HEK293T (cell line): ENCODE data around the gene JPT2.
"Not testable (repeated sequence)": the region's sequence is repeated elsewhere in the genome, so short reads cannot be mapped to it uniquely, and the experiment has no call there.

Experiments used
- CTCF ChIA-PET: fragments of 350-600 bp; formaldehyde crosslinking; extraction: SDS; loops from one replicate; lab custom pipeline; 2021; ENCODE audit warnings: antibody characterized with exemption, inconsistent platforms; lab: Yijun Ruan, JAX
- POLR2A ChIA-PET: fragments of 350-600 bp; formaldehyde crosslinking; extraction: SDS; loops from one replicate; lab custom pipeline; 2020; ENCODE audit warnings: antibody characterized with exemption, inconsistent platforms; lab: Yijun Ruan, JAX
- DNase-seq: peaks from one replicate; pipeline ENCODE4 v3.0.0; 2012; ENCODE audit warnings: mixed read lengths; ENCODE audit errors: extremely low spot score
- ARNT ChIP-seq: fragments of 450-650 bp; IDR thresholded peaks from 2 replicates; pipeline ENCODE4 v1.6.1; 2017; ENCODE audit warnings: mild to moderate bottlenecking
- BHLHE40 ChIP-seq: fragments of 450-650 bp; IDR thresholded peaks from 2 replicates; pipeline ENCODE4 v1.6.1; 2016; ENCODE audit warnings: mild to moderate bottlenecking, moderate library complexity, borderline replicate concordance
- CTBP1 ChIP-seq: fragments of 450-650 bp; IDR thresholded peaks from 2 replicates; pipeline ENCODE4 v1.6.1; 2016; ENCODE audit warnings: borderline replicate concordance
- ELF4 ChIP-seq: fragments of 450-650 bp; IDR thresholded peaks from 2 replicates; pipeline ENCODE4 v1.6.1; 2017; ENCODE audit warnings: antibody characterized with exemption
- FOXA1 ChIP-seq: fragments of 450-650 bp; IDR thresholded peaks from 2 replicates; pipeline ENCODE4 v1.6.1; 2016; ENCODE audit warnings: mild to moderate bottlenecking
- FOXK2 ChIP-seq: fragments of 450-650 bp; IDR thresholded peaks from 2 replicates; pipeline ENCODE4 v1.6.1; 2016; ENCODE audit warnings: mild to moderate bottlenecking
- FOXM1 ChIP-seq: fragments of 450-650 bp; IDR thresholded peaks from 2 replicates; pipeline ENCODE4 v1.6.1; 2017; ENCODE audit warnings: mild to moderate bottlenecking, borderline replicate concordance
- HDGF ChIP-seq: fragments of 450-650 bp; IDR thresholded peaks from 2 replicates; pipeline ENCODE4 v1.6.1; 2017; ENCODE audit warnings: antibody characterized with exemption, borderline replicate concordance
- L3MBTL2 ChIP-seq: fragments of 450-650 bp; conservative IDR thresholded peaks from 2 replicates; pipeline ENCODE4 v1.6.1; 2016; ENCODE audit warnings: mild to moderate bottlenecking
- LEF1 ChIP-seq: fragments of 450-650 bp; IDR thresholded peaks from 2 replicates; pipeline ENCODE4 v1.6.1; 2017; ENCODE audit warnings: mild to moderate bottlenecking, borderline replicate concordance
- NFRKB ChIP-seq: fragments of 450-650 bp; IDR thresholded peaks from 2 replicates; pipeline ENCODE4 v1.6.1; 2016; ENCODE audit warnings: mild to moderate bottlenecking, moderate library complexity
- PKNOX1 ChIP-seq: fragments of 450-650 bp; IDR thresholded peaks from 2 replicates; pipeline ENCODE4 v1.6.1; 2016
- SP1 ChIP-seq: fragments of 450-650 bp; IDR thresholded peaks from 2 replicates; pipeline ENCODE4 v1.6.1; 2017
- SUZ12 ChIP-seq: fragments of 450-650 bp; IDR thresholded peaks from 2 replicates; pipeline ENCODE4 v1.6.1; 2016; ENCODE audit warnings: mild to moderate bottlenecking
- TARDBP ChIP-seq: fragments of 450-650 bp; IDR thresholded peaks from 2 replicates; pipeline ENCODE4 v1.6.1; 2016
- ZNF384 ChIP-seq: fragments of 450-650 bp; IDR thresholded peaks from 2 replicates; pipeline ENCODE4 v1.6.1; 2016

Gene JPT2

GRCh38 chr16:1712791-1713261 lies 34.7 kb downstream of the JPT2 start:
- ChIA-PET POLR2A (no interaction called here), CTCF (interaction anchor here (1.6 kb wide), 1 partner anchor 11 kb away, joined by 4 read pairs; no protein-coding TSS in a partner anchor)
- TF ChIP-seq HDGF (no peak), NFRKB (no peak), ELF4 (no peak), FOXA1 (no peak), SP1 (no peak), FOXK2 (no peak)

GRCh38 chr16:1713331-1713730 lies 35.3 kb downstream of the JPT2 start:
- ChIA-PET CTCF (interaction anchor here (1.6 kb wide), 1 partner anchor 10 kb away, joined by 4 read pairs; no protein-coding TSS in a partner anchor), POLR2A (no interaction called here)
- no peak for DNase-seq
- no peak for TF ChIP-seq TARDBP
- no peak for TF ChIP-seq PKNOX1
- TF ChIP-seq SP1 = no peak
- TF ChIP-seq BHLHE40 = no peak

More at GRCh38 chr16:1712791-1713261, 34.7 kb downstream of the JPT2 start:
- DNase-seq = no peak

GRCh38 chr16:1713933-1714332 lies 35.9 kb downstream of the JPT2 start:
- TF ChIP-seq CTBP1 = no peak
- no peak for TF ChIP-seq ELF4
- no peak for TF ChIP-seq PKNOX1
- no peak for TF ChIP-seq SUZ12
- no peak for TF ChIP-seq ARNT
- no peak for TF ChIP-seq FOXA1
- no peak for TF ChIP-seq L3MBTL2
- TF ChIP-seq ZNF384 = no peak
- no peak for TF ChIP-seq SP1
- no peak for TF ChIP-seq HDGF
- no peak for TF ChIP-seq LEF1
- TF ChIP-seq FOXM1 = no peak
- no peak for DNase-seq
- ChIA-PET CTCF (interaction anchor here (1.6 kb wide), 1 partner anchor 9 kb away, joined by 4 read pairs; no protein-coding TSS in a partner anchor), POLR2A (no interaction called here)

- CTCF ChIA-PET = interaction anchor here (1.0 kb wide), 1 partner anchor 10 kb away, joined by 4 read pairs; no protein-coding TSS in a partner anchor
Measured at GRCh38 chr16:1715220-1715619, 37.1 kb downstream of the JPT2 start.

GRCh38 chr16:1718236-1718635 lies 40.2 kb downstream of the JPT2 start:
- CTCF ChIA-PET, POLR2A ChIA-PET, DNase-seq: not testable (repeated sequence)

More at GRCh38 chr16:1715220-1715619, 37.1 kb downstream of the JPT2 start:
- no peak for TF ChIP-seq TARDBP
- no peak for TF ChIP-seq ZNF384
- no peak for TF ChIP-seq CTBP1
- TF ChIP-seq ARNT = no peak
- no peak for TF ChIP-seq SP1
- no peak for TF ChIP-seq FOXA1
- TF ChIP-seq NFRKB = no peak
- no peak for TF ChIP-seq HDGF
- TF ChIP-seq FOXM1 = no peak
- TF ChIP-seq FOXK2 = no peak
- TF ChIP-seq LEF1 = no peak
- TF ChIP-seq PKNOX1 = no peak
- TF ChIP-seq SUZ12 = no peak
- POLR2A ChIA-PET = interaction anchor here (1.2 kb wide), 1 partner anchor 9 kb away, joined by 6 read pairs; the partner anchor contains the start of gene MAPK8IP3
- no peak for DNase-seq

GRCh38 chr16:1719559-1720229 lies 41.6 kb downstream of the JPT2 start:
- POLR2A ChIA-PET = interaction anchor here (1.0 kb wide), 1 partner anchor 14 kb away, joined by 3 read pairs; the partner anchor contains the start of gene MAPK8IP3
- CTCF ChIA-PET, DNase-seq: not testable (repeated sequence)

GRCh38 chr16:1721372-1721771 lies 43.3 kb downstream of the JPT2 start:
- DNase-seq = no peak
- POLR2A ChIA-PET = interaction anchor here (1.4 kb wide), 1 partner anchor 12 kb away, joined by 8 read pairs; no protein-coding TSS in a partner anchor
- CTCF ChIA-PET = interaction anchor here (1.0 kb wide), 1 partner anchor 15 kb away, joined by 3 read pairs; the partner anchor contains the start of gene MAPK8IP3
- TF ChIP-seq NFRKB (no peak), FOXA1 (no peak), ZNF384 (no peak), SUZ12 (no peak), PKNOX1 (no peak), BHLHE40 (no peak), FOXK2 (no peak), HDGF (no peak), ELF4 (no peak), L3MBTL2 (no peak), CTBP1 (no peak), FOXM1 (no peak), LEF1 (no peak), SP1 (no peak), ARNT (no peak), TARDBP (no peak)
